Kidney (tissue), 14 donors: Measurements from ENCODE around the gene AMIGO2. TPM values are rescaled to one million over a fixed set of nuclear protein-coding genes. Genes with fewer than 3 reads are reported as not detected.

Source experiments
- DNase-seq, 5 donors: peaks; one replicate each; pipeline ENCODE4 v3.0.0-alpha.2; 2013 to 2020
- FAIRE-seq: peaks from 2 replicates; lab custom pipeline; 2012; peaks lifted over from hg19 to GRCh38; lab: Jason Lieb, UNC
- H3K27ac ChIP-seq, 2 donors: one replicate each; pipeline ENCODE4 v1.7.0; 2013; ENCODE audit warnings: low read depth in 2 of 2, low read length in 2 of 2, inconsistent platforms in 1 of 2
- H3K27me3 ChIP-seq: one replicate; pipeline ENCODE4 v1.7.1; 2013; ENCODE audit warnings: low read length, inconsistent platforms; ENCODE audit not compliant: control insufficient read depth, insufficient read depth
- H3K36me3 ChIP-seq, 3 donors: one replicate each; pipeline versions ENCODE4 v1.7.0 to v1.7.1; 2013; ENCODE audit warnings: low read length in 3 of 3, control low read depth in 1 of 3, inconsistent platforms in 1 of 3; ENCODE audit not compliant: insufficient read depth in 3 of 3, control insufficient read depth in 2 of 3
- H3K4me1 ChIP-seq, 3 donors: one replicate each; pipeline versions ENCODE4 v1.7.0 to v1.7.1; 2013; ENCODE audit warnings: low read length in 3 of 3, inconsistent platforms in 1 of 3, low read depth in 1 of 3; ENCODE audit not compliant: control insufficient read depth in 2 of 3, insufficient read depth in 2 of 3
- H3K4me3 ChIP-seq, 3 donors: one replicate each; pipeline versions ENCODE4 v1.7.0 to v1.8.1; 2013; ENCODE audit warnings: low read length in 3 of 3, control low read depth in 1 of 3, inconsistent platforms in 1 of 3
- H3K9ac ChIP-seq, 3 donors: one replicate each; pipeline versions ENCODE4 v1.7.0 to v1.7.1; 2013; ENCODE audit warnings: low read length in 3 of 3, control low read depth in 1 of 3, inconsistent platforms in 1 of 3
- H3K9me3 ChIP-seq, 3 donors: one replicate each; pipeline versions ENCODE4 v1.7.0 to v1.7.1; 2013; ENCODE audit warnings: low read length in 3 of 3, control low read depth in 1 of 3, inconsistent platforms in 1 of 3; ENCODE audit not compliant: control insufficient read depth in 2 of 3, insufficient read depth in 1 of 3
- CTCF ChIP-seq: IDR thresholded peaks from 3 replicates; pipeline ENCODE4 v1.5.1; 2012; ENCODE audit warnings: mild to moderate bottlenecking, moderate library complexity, borderline replicate concordance; ENCODE audit not compliant: insufficient read depth; ENCODE audit errors: extremely low read depth
- intact Hi-C: fragments of 100-400 bp; cut with DNase I; formaldehyde crosslinking; loops from one replicate; pipeline ENCODE4 v1.11.1; 2022
- polyA plus RNA-seq: library from polyadenylated mRNA; stranded (reverse); fragments of 350-450 nt; fragmentation: Illumina TruSeq; extraction: RNeasy Lipid Tissue Mini Kit (QIAGEN cat#74804); gene quantifications from one replicate; pipeline ENCODE4 v1.2.3, GENCODE V29; 2014; ENCODE audit warnings: low read depth, low replicate concordance; ENCODE audit not compliant: insufficient read depth
- total RNA-seq: library from RNA; stranded (reverse); fragmentation: NEBNext Ultra II Directional; extraction: Animal tissue kit (Norgen Biotek cat#: 25700); gene quantifications from one replicate; pipeline ENCODE4 v1.2.1, GENCODE V29; 2021
- donor health status: control.
- donor health status: control.
- donor health status: control.
- donor health status: control.
- donor health status: control.
- donor health status: DM: yes; HTN: yes; CAD: no.
- donor health status: Normal renal cell carcinoma (clear cell type).

The AMIGO2 gene
- total and polyA plus RNA-seq, 2 donors from 2014 or later, result 8.7 to 12.2 TPM

DNA sequence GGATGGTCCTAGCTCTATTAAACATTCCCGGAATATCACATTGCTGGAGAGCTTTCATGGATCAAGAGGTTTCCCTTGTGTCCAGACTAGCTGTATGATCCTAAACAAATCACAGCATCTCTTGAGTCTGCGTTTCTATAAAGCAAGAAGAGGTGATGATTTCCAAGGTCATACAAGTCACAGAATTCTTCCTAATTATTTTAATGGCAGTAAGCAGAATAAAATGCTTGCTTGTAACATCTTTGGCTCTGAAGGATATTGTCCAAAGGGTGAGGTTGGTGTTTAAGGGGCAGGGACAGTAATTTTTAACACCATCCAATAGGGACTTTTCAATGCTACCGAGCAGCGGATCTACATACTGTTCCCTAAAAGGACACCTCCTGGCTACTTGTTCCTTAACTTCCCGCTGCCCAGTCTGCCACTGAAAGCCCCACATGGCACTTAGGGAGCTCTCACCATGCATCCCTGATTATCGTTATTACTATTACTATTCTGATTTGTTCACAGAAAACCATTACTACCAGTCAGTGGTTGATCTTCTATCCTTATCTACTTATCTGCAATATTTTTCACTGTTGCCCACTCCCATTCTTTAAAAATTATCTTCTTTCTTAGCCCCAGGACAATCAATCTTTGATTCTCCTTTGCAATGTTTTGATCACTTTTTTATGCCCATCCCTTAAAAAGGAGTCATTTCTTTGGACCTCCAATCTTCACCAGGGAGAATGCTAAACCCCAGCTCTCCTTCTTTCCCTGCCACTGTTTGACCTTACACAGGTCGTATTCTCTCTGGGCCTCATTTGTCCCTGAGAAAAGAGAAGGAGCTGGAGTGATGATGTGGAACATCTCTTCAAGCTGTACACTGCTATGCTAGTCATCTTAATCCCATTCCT is 4.3 kb downstream of the AMIGO2 start:
- Histone ChIP-seq H3K4me1 (peaks cover 0 to 8% (median 0%) of the 10 kb centered on the region in 3 donors), H3K27me3 (no peaks in the 10 kb centered on the region), H3K27ac (no peak overlapping the region), H3K4me3 (no peak overlapping the region), H3K9me3 (no peaks in the 10 kb centered on the region), H3K36me3 (peaks cover 0 to 2% (median 0%) of the 10 kb centered on the region in 3 donors), H3K9ac (no peak overlapping the region)
- intact Hi-C loops, result no loop called here
- no peak for DNase-seq
- FAIRE-seq, result no peak
- TF ChIP-seq CTCF, result no peak

- Histone ChIP-seq H3K36me3 (peaks cover 0 to 2% (median 0%) of the 10 kb centered on the region in 3 donors), H3K27ac (no peak overlapping the region), H3K27me3 (no peaks in the 10 kb centered on the region), H3K9me3 (no peaks in the 10 kb centered on the region), H3K4me3 (no peak overlapping the region), H3K4me1 (peaks cover 0 to 8% (median 0%) of the 10 kb centered on the region in 3 donors), H3K9ac (no peak overlapping the region)
- no peak for DNase-seq
- intact Hi-C loops, result no loop called here
- no peak for TF ChIP-seq CTCF
- FAIRE-seq, result peak; percentile 29
Measured at GRCh38 chr12:47074757-47075156, 5.0 kb downstream of the AMIGO2 start.

- Histone ChIP-seq H3K9ac (no peak overlapping the region), H3K27ac (no peak overlapping the region), H3K27me3 (no peaks in the 10 kb centered on the region), H3K4me3 (no peak overlapping the region), H3K9me3 (no peaks in the 10 kb centered on the region), H3K4me1 (peaks cover 0 to 4% (median 0%) of the 10 kb centered on the region in 3 donors), H3K36me3 (peaks cover 0 to 2% (median 0%) of the 10 kb centered on the region in 3 donors)
- no peak for FAIRE-seq
- no peak for DNase-seq
- intact Hi-C loops, result no loop called here
- TF ChIP-seq CTCF, result no peak
Measured at GRCh38 chr12:47073951-47074350, 5.8 kb downstream of the AMIGO2 start.
